Body of pancreas (tissue), 4 donors: ENCODE results near the gene UBASH3A.

Experiments used
- CTCF ChIP-seq, 7 experiments: fragments of 450-650 bp in 4 of 7; fragments of 200-600 bp in 3 of 7; sonication (generic) in 3 of 7; IDR thresholded peaks; one replicate each; pipeline ENCODE4 v1.5.1; 2016 to 2019; ENCODE audit warnings: antibody characterized with exemption in 7 of 7
- POLR2A ChIP-seq, 3 donors: fragments of 450-650 bp; IDR thresholded peaks; one replicate each; pipeline ENCODE4 v1.6.1; 2016; ENCODE audit warnings: antibody characterized with exemption in 3 of 3, mild to moderate bottlenecking in 2 of 3

- TF ChIP-seq POLR2A (IDR thresholded peaks at IDR 0.05) (no peak), CTCF (IDR thresholded peaks at IDR 0.05) (no peak)
These were observed 91.3 kb downstream of the UBASH3A start for GRCh38 chr21:42495027-42495426.
